HL-60 (cell line): ENCODE measurements around the gene TMEM145.

Experiments
- POLR2AphosphoS5 ChIP-seq: IDR thresholded peaks from 2 replicates; pipeline ENCODE4 v1.6.1; 2012; ENCODE audit warnings: low read depth
- SPI1 ChIP-seq: IDR thresholded peaks from 2 replicates; pipeline ENCODE4 v1.6.1; 2012; ENCODE audit warnings: low read depth, mild to moderate bottlenecking, borderline replicate concordance
- TF ChIP-seq, protein P1 (sequence below): IDR thresholded peaks from one replicate; pipeline ENCODE4 v1.5.1; 2011; ENCODE audit warnings: low read length, control low read depth, inconsistent platforms; ENCODE audit not compliant: insufficient read depth
- TF ChIP-seq, protein P2 (sequence below): IDR thresholded peaks from 2 replicates; pipeline ENCODE4 v1.6.1; 2012; ENCODE audit warnings: low read depth; ENCODE audit not compliant: insufficient replicate concordance

DNA sequence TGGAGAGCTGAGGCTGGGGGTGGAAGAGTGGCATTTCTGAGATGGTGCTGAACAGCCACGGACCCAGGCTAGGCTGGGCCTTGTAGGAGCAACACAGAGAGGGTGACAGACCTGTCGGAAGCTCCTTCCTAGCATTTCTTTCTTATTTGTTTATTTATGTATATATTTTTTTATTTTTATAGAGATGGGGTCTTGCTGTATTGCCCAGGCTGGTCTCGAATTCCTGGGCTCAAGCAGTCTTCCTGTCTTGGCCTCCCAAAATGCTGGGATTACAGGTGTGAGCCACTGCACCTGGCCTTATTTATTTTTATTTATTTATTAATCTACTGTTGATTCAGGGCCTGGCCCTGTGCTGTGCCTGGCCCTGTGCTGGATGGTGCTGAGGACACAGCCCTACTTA is 37.6 kb upstream of the TMEM145 start:
- TF ChIP-seq, protein P1, sequence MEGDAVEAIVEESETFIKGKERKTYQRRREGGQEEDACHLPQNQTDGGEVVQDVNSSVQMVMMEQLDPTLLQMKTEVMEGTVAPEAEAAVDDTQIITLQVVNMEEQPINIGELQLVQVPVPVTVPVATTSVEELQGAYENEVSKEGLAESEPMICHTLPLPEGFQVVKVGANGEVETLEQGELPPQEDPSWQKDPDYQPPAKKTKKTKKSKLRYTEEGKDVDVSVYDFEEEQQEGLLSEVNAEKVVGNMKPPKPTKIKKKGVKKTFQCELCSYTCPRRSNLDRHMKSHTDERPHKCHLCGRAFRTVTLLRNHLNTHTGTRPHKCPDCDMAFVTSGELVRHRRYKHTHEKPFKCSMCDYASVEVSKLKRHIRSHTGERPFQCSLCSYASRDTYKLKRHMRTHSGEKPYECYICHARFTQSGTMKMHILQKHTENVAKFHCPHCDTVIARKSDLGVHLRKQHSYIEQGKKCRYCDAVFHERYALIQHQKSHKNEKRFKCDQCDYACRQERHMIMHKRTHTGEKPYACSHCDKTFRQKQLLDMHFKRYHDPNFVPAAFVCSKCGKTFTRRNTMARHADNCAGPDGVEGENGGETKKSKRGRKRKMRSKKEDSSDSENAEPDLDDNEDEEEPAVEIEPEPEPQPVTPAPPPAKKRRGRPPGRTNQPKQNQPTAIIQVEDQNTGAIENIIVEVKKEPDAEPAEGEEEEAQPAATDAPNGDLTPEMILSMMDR: no peak
- TF ChIP-seq, protein P2, sequence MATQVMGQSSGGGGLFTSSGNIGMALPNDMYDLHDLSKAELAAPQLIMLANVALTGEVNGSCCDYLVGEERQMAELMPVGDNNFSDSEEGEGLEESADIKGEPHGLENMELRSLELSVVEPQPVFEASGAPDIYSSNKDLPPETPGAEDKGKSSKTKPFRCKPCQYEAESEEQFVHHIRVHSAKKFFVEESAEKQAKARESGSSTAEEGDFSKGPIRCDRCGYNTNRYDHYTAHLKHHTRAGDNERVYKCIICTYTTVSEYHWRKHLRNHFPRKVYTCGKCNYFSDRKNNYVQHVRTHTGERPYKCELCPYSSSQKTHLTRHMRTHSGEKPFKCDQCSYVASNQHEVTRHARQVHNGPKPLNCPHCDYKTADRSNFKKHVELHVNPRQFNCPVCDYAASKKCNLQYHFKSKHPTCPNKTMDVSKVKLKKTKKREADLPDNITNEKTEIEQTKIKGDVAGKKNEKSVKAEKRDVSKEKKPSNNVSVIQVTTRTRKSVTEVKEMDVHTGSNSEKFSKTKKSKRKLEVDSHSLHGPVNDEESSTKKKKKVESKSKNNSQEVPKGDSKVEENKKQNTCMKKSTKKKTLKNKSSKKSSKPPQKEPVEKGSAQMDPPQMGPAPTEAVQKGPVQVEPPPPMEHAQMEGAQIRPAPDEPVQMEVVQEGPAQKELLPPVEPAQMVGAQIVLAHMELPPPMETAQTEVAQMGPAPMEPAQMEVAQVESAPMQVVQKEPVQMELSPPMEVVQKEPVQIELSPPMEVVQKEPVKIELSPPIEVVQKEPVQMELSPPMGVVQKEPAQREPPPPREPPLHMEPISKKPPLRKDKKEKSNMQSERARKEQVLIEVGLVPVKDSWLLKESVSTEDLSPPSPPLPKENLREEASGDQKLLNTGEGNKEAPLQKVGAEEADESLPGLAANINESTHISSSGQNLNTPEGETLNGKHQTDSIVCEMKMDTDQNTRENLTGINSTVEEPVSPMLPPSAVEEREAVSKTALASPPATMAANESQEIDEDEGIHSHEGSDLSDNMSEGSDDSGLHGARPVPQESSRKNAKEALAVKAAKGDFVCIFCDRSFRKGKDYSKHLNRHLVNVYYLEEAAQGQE: no peak
- no peak for TF ChIP-seq SPI1
- no peak for TF ChIP-seq POLR2AphosphoS5
